SK-N-SH (cell line): Measurements from ENCODE around the gene ATP6V1F.

Source experiments
- CTCF ChIP-seq: fragments of 200-600 bp; sonication (generic); IDR thresholded peaks from 2 replicates; pipeline ENCODE4 v1.6.1; 2017; ENCODE audit warnings: antibody characterized with exemption, mild to moderate bottlenecking, moderate library complexity
- EP300 ChIP-seq, 2 experiments: IDR thresholded peaks; 2 replicates each; pipeline versions ENCODE4 v1.4.0 to v1.6.1; 2012; ENCODE audit warnings: borderline replicate concordance in 1 of 2, low read depth in 1 of 2, low read length in 1 of 2
- FOXJ3 ChIP-seq: sonication (generic); formaldehyde crosslinking; IDR thresholded peaks from 2 replicates; pipeline ENCODE4 v1.5.1; 2020; ENCODE audit warnings: mild to moderate bottlenecking, missing genetic modification reagents
- GABPA ChIP-seq: IDR thresholded peaks from 2 replicates; pipeline ENCODE4 v1.4.0; 2012; ENCODE audit warnings: low read depth, mild to moderate bottlenecking
- MXI1 ChIP-seq: IDR thresholded peaks from 2 replicates; pipeline ENCODE4 v1.6.1; 2012; ENCODE audit warnings: mild to moderate bottlenecking, low read depth, low read length, improper control_type of control experiment
- NFIC ChIP-seq: IDR thresholded peaks from 2 replicates; pipeline ENCODE4 v1.4.0; 2012; ENCODE audit warnings: borderline replicate concordance
- POLR2AphosphoS5 ChIP-seq: IDR thresholded peaks from 2 replicates; pipeline ENCODE4 v1.6.1; 2012; ENCODE audit warnings: low read depth, low read length
- RXRA ChIP-seq: IDR thresholded peaks from 2 replicates; pipeline ENCODE4 v1.4.0; 2012; ENCODE audit warnings: low read depth, mild to moderate bottlenecking, borderline replicate concordance
- TCF12 ChIP-seq: IDR thresholded peaks from 2 replicates; pipeline ENCODE4 v1.4.0; 2012
- TF ChIP-seq, protein P1 (sequence below): IDR thresholded peaks from 2 replicates; pipeline ENCODE4 v1.6.1; 2012; ENCODE audit warnings: mild to moderate bottlenecking, low read depth, low read length, moderate library complexity
- TF ChIP-seq, protein P2 (sequence below): IDR thresholded peaks from 2 replicates; pipeline ENCODE4; 2012

DNA sequence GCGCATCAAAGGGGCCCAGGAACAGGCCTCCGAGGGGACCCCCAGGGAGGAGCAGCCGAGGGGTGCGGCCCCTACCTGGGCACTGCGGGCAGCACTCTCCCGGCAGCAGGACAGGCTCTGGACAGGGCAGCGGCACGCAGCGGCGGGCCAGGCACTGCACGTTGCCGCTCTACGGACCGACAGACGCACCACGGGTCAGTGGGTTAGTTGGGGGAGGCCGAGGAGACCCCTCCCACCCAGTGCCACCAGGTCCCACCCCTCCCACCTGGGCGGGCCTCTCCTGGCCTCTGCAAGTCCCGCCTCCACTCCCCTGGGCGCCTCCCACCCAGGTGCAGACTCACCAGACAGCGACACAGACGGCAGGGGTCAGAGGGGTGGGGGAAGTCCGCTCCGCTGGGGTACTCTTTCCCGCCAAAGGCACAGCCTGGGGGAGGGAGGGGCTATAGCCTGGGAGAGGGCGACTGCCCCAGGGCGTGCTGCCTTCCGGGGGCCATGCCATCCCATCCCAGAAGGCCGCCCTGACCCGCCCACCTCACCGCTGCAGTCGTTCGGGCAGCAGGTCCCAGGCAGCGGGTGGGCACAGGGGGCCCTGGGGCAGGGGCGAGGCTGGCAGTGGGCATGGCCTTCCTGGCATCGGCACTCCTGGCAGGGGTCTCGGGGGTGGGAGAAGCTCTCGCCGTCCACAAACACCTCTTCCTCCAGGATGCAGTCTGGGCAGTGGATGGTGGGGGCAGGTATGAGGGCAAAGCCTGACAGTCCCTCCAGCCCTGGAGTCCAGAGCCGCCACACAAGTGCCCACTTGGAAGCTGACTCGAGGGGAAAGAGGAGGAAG is 28.7 kb downstream of the ATP6V1F start:
- TF ChIP-seq NFIC (no peak), CTCF (no peak), MXI1 (no peak), FOXJ3 (CRISPR knock-in tag) (no peak), POLR2AphosphoS5 (no peak), RXRA (no peak), TCF12 (no peak), GABPA (no peak), EP300 (IDR thresholded peaks at IDR 0.05; ENCODE audit: borderline replicate concordance in 1 of 2, low read depth in 1 of 2, low read length in 1 of 2) (no peak)
- TF ChIP-seq, protein P1, sequence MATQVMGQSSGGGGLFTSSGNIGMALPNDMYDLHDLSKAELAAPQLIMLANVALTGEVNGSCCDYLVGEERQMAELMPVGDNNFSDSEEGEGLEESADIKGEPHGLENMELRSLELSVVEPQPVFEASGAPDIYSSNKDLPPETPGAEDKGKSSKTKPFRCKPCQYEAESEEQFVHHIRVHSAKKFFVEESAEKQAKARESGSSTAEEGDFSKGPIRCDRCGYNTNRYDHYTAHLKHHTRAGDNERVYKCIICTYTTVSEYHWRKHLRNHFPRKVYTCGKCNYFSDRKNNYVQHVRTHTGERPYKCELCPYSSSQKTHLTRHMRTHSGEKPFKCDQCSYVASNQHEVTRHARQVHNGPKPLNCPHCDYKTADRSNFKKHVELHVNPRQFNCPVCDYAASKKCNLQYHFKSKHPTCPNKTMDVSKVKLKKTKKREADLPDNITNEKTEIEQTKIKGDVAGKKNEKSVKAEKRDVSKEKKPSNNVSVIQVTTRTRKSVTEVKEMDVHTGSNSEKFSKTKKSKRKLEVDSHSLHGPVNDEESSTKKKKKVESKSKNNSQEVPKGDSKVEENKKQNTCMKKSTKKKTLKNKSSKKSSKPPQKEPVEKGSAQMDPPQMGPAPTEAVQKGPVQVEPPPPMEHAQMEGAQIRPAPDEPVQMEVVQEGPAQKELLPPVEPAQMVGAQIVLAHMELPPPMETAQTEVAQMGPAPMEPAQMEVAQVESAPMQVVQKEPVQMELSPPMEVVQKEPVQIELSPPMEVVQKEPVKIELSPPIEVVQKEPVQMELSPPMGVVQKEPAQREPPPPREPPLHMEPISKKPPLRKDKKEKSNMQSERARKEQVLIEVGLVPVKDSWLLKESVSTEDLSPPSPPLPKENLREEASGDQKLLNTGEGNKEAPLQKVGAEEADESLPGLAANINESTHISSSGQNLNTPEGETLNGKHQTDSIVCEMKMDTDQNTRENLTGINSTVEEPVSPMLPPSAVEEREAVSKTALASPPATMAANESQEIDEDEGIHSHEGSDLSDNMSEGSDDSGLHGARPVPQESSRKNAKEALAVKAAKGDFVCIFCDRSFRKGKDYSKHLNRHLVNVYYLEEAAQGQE, result no peak
- TF ChIP-seq, protein P2, sequence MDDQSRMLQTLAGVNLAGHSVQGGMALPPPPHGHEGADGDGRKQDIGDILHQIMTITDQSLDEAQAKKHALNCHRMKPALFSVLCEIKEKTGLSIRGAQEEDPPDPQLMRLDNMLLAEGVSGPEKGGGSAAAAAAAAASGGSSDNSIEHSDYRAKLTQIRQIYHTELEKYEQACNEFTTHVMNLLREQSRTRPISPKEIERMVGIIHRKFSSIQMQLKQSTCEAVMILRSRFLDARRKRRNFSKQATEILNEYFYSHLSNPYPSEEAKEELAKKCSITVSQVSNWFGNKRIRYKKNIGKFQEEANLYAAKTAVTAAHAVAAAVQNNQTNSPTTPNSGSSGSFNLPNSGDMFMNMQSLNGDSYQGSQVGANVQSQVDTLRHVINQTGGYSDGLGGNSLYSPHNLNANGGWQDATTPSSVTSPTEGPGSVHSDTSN, result no peak
